Muscle of arm (tissue), 14 donors: ENCODE data around the gene MRPS31. TPM values are rescaled to one million over a fixed set of nuclear protein-coding genes. Genes with fewer than 3 reads are reported as not detected.
A peak's percentile ranks its signal among the peaks of the same experiment; 100 is the strongest.

Source experiments
- DNase-seq: peaks from one replicate; pipeline ENCODE4 v3.0.0-alpha.2; 2013
- long read RNA-seq, 11 donors: transcript quantifications; one replicate each; lab custom pipeline, GENCODE V29; 2026
- polyA plus RNA-seq, 12 donors: library from polyadenylated mRNA; unstranded; fragments of 120-200 nt; gene quantifications; one replicate each; pipeline ENCODE4 v1.2.1, GENCODE V29; 2013; ENCODE audit not compliant: insufficient read length in 12 of 12

The MRPS31 gene
- 10 to 100 TPM in 11 of 12 donors, not detected in 1; 18.2 to 41.6 (median 29.4) TPM for polyA plus RNA-seq
- long read RNA-seq, donor 1, transcript MRPS31-201 (7 exons, 1,462 nt): major isoform, 12 of 40 reads
- long read RNA-seq, donor 1, partial matches to known transcripts: 25 of 40 reads
- long read RNA-seq, donor 1, other reads (novel, unspliced or antisense): 0 of 40 reads
- long read RNA-seq, donor 2, transcript MRPS31-201 (7 exons, 1,462 nt): major isoform, 22 of 24 reads
- long read RNA-seq, donor 2, partial matches to known transcripts: 0 of 24 reads
- long read RNA-seq, donor 2, other reads (novel, unspliced or antisense): 0 of 24 reads
- long read RNA-seq, donor 3, partial matches to known transcripts: 0 of 3 reads
- long read RNA-seq, donor 3, other reads (novel, unspliced or antisense): 0 of 3 reads
- long read RNA-seq, donor 4, transcript MRPS31-201 (7 exons, 1,462 nt): major isoform, 5 of 7 reads
- long read RNA-seq, donor 4, partial matches to known transcripts: 0 of 7 reads
- long read RNA-seq, donor 4, other reads (novel, unspliced or antisense): 0 of 7 reads
- long read RNA-seq, donor 5, transcript MRPS31-201 (7 exons, 1,462 nt): major isoform, 17 of 17 reads
- long read RNA-seq, donor 5, partial matches to known transcripts: 0 of 17 reads
- long read RNA-seq, donor 5, other reads (novel, unspliced or antisense): 0 of 17 reads
- long read RNA-seq, donor 6, transcript MRPS31-201 (7 exons, 1,462 nt): major isoform, 7 of 7 reads
- long read RNA-seq, donor 6, partial matches to known transcripts: 0 of 7 reads
- long read RNA-seq, donor 6, other reads (novel, unspliced or antisense): 0 of 7 reads
- long read RNA-seq, donor 7, transcript MRPS31-201 (7 exons, 1,462 nt): major isoform, 14 of 15 reads
- long read RNA-seq, donor 7, partial matches to known transcripts: 0 of 15 reads
- long read RNA-seq, donor 7, other reads (novel, unspliced or antisense): 0 of 15 reads
- long read RNA-seq, donor 8, transcript MRPS31-201 (7 exons, 1,462 nt): major isoform, 17 of 20 reads
- long read RNA-seq, donor 8, partial matches to known transcripts: 0 of 20 reads
- long read RNA-seq, donor 8, other reads (novel, unspliced or antisense): 0 of 20 reads
- long read RNA-seq, donor 9, transcript MRPS31-201 (7 exons, 1,462 nt): major isoform, 7 of 7 reads
- long read RNA-seq, donor 9, partial matches to known transcripts: 0 of 7 reads
- long read RNA-seq, donor 9, other reads (novel, unspliced or antisense): 0 of 7 reads
- long read RNA-seq, donor 10, transcript MRPS31-201 (7 exons, 1,462 nt): major isoform, 19 of 20 reads
- long read RNA-seq, donor 10, partial matches to known transcripts: 0 of 20 reads
- long read RNA-seq, donor 10, other reads (novel, unspliced or antisense): 0 of 20 reads
- long read RNA-seq, donor 11, transcript MRPS31-201 (7 exons, 1,462 nt): major isoform, 10 of 12 reads
- long read RNA-seq, donor 11, partial matches to known transcripts: 0 of 12 reads
- long read RNA-seq, donor 11, other reads (novel, unspliced or antisense): 0 of 12 reads

- DNase-seq: peak; percentile 96
Observed at GRCh38 chr13:40770934-40771618, at the start of gene MRPS31. TSS of gene MRPS31 (minus strand) at chr13:40771190. CDS start at chr13:40771136, 54 bp downstream.

GRCh38 chr13:40819797-40820315 lies 48.9 kb upstream of the MRPS31 start:
- no peak for DNase-seq

GRCh38 chr13:40818926-40819325 lies 47.9 kb upstream of the MRPS31 start:
- no peak for DNase-seq

GRCh38 chr13:40814803-40815202 lies 43.8 kb upstream of the MRPS31 start:
- DNase-seq: no peak

- DNase-seq: no peak
Observed at GRCh38 chr13:40813667-40814454, 42.9 kb upstream of the MRPS31 start.

GRCh38 chr13:40812724-40813445 lies 41.9 kb upstream of the MRPS31 start:
- no peak for DNase-seq

- DNase-seq: no peak
Observed at GRCh38 chr13:40812102-40812501, 41.1 kb upstream of the MRPS31 start.

GRCh38 chr13:40809471-40809870 lies 38.5 kb upstream of the MRPS31 start:
- no peak for DNase-seq

- no peak for DNase-seq
Observed at GRCh38 chr13:40806241-40806640, 35.3 kb upstream of the MRPS31 start.

GRCh38 chr13:40803316-40803715 lies 32.3 kb upstream of the MRPS31 start:
- DNase-seq: no peak

- DNase-seq: no peak
Observed at GRCh38 chr13:40801255-40802217, 30.5 kb upstream of the MRPS31 start.

GRCh38 chr13:40800559-40800958 lies 29.6 kb upstream of the MRPS31 start:
- no peak for DNase-seq

GRCh38 chr13:40799508-40799907 lies 28.5 kb upstream of the MRPS31 start:
- no peak for DNase-seq

- no peak for DNase-seq
Observed at GRCh38 chr13:40798380-40798779, 27.4 kb upstream of the MRPS31 start.

- no peak for DNase-seq
Observed at GRCh38 chr13:40796649-40797048, 25.7 kb upstream of the MRPS31 start.

GRCh38 chr13:40794414-40795368 lies 23.7 kb upstream of the MRPS31 start:
- no peak for DNase-seq
